Measurements from ENCODE around the gene GNG12.

GNG12 gene

GRCh38 chr1:67832737-67833601 is at the start of gene GNG12:
TSS of gene GNG12 (minus strand) at chr1:67833467. CDS start at chr1:67707686, 125,781 bp downstream.
- peak; percentile 66 for DNase-seq (ENCODE audit: low spot score)

- DNase-seq (ENCODE audit: low spot score): no peak
These were observed 49.1 kb upstream of the GNG12 start for GRCh38 chr1:67882196-67882958.

GRCh38 chr1:67880056-67880601 is 46.9 kb upstream of the GNG12 start:
- no peak for DNase-seq (ENCODE audit: low spot score)

- no peak for DNase-seq (ENCODE audit: low spot score)
These were observed 46.2 kb upstream of the GNG12 start for GRCh38 chr1:67879485-67879884.

- DNase-seq (ENCODE audit: low spot score): no peak
These were observed 41.3 kb upstream of the GNG12 start for GRCh38 chr1:67874501-67875111.

GRCh38 chr1:67869233-67869632 is 36.0 kb upstream of the GNG12 start:
- no peak for DNase-seq (ENCODE audit: low spot score)

GRCh38 chr1:67863637-67864036 is 30.4 kb upstream of the GNG12 start:
- DNase-seq (ENCODE audit: low spot score): no peak

- DNase-seq (ENCODE audit: low spot score): no peak
These were observed 29.4 kb upstream of the GNG12 start for GRCh38 chr1:67862685-67863084.

GRCh38 chr1:67861856-67862516 is 28.7 kb upstream of the GNG12 start:
- DNase-seq (ENCODE audit: low spot score): no peak

GRCh38 chr1:67860776-67861175 is 27.5 kb upstream of the GNG12 start:
- no peak for DNase-seq (ENCODE audit: low spot score)

- DNase-seq (ENCODE audit: low spot score): no peak
These were observed 23.7 kb upstream of the GNG12 start for GRCh38 chr1:67856921-67857320.

- DNase-seq (ENCODE audit: low spot score): no peak
These were observed 22.7 kb upstream of the GNG12 start for GRCh38 chr1:67855961-67856360.

GRCh38 chr1:67855444-67855843 is 22.2 kb upstream of the GNG12 start:
- no peak for DNase-seq (ENCODE audit: low spot score)

GRCh38 chr1:67853704-67854103 is 20.4 kb upstream of the GNG12 start:
- peak; percentile 51 for DNase-seq (ENCODE audit: low spot score)

- DNase-seq (ENCODE audit: low spot score): no peak
These were observed 18.5 kb upstream of the GNG12 start for GRCh38 chr1:67851800-67852199.

- DNase-seq (ENCODE audit: low spot score): no peak
These were observed 17.4 kb upstream of the GNG12 start for GRCh38 chr1:67850611-67851075.

GRCh38 chr1:67850151-67850551 is 16.9 kb upstream of the GNG12 start:
- DNase-seq (ENCODE audit: low spot score): no peak

- no peak for DNase-seq (ENCODE audit: low spot score)
These were observed 14.2 kb upstream of the GNG12 start for GRCh38 chr1:67847466-67847865.

GRCh38 chr1:67846538-67846937 is 13.3 kb upstream of the GNG12 start:
- no peak for DNase-seq (ENCODE audit: low spot score)

GRCh38 chr1:67844988-67845387 is 11.7 kb upstream of the GNG12 start:
- DNase-seq (ENCODE audit: low spot score): no peak

GRCh38 chr1:67843746-67844145 is 10.5 kb upstream of the GNG12 start:
- no peak for DNase-seq (ENCODE audit: low spot score)

- no peak for DNase-seq (ENCODE audit: low spot score)
These were observed 10.1 kb upstream of the GNG12 start for GRCh38 chr1:67843331-67843730.
